Ovary (tissue), 9 donors: ENCODE results near the gene MCCC1. TPM values are rescaled to one million over a fixed set of nuclear protein-coding genes. Genes with fewer than 3 reads are reported as not detected.

ENCODE experiments used
- DNase-seq, 5 donors: peaks; one replicate each; pipeline ENCODE4 v3.0.0-alpha.2; 2019 to 2020
- H3K27ac ChIP-seq, 2 donors: fragments of 200-600 bp; one replicate each; pipeline versions ENCODE4 v1.5.1 to v1.8.0; 2019 to 2022
- H3K27me3 ChIP-seq: fragments of 200-600 bp; one replicate; pipeline ENCODE4 v1.8.0; 2022
- H3K36me3 ChIP-seq: fragments of 200-600 bp; sonication (generic); one replicate; pipeline ENCODE4 v1.5.1; 2019
- H3K4me1 ChIP-seq: one replicate; pipeline ENCODE4 v1.8.1; 2013; ENCODE audit warnings: mild to moderate bottlenecking, moderate library complexity; ENCODE audit not compliant: insufficient read depth
- H3K4me3 ChIP-seq: fragments of 200-600 bp; sonication (generic); one replicate; pipeline ENCODE4 v1.5.1; 2017
- H3K9me3 ChIP-seq, 2 donors: fragments of 200-600 bp in 1 of 2; sonication (generic) in 1 of 2; one replicate each; pipeline versions ENCODE4 v1.5.1 to v1.8.1; 2013 to 2019; ENCODE audit warnings: mild to moderate bottlenecking in 1 of 2, moderate library complexity in 1 of 2
- EP300 ChIP-seq: sonication (generic); formaldehyde crosslinking; IDR thresholded peaks from one replicate; pipeline ENCODE4 v1.6.1; 2017; ENCODE audit warnings: antibody characterized with exemption
- POLR2A ChIP-seq: fragments of 450-650 bp; IDR thresholded peaks from one replicate; pipeline ENCODE4 v1.6.1; 2017; ENCODE audit warnings: antibody characterized with exemption, mild to moderate bottlenecking, moderate library complexity
- WGBS, 3 donors: extraction: QIAGEN DNeasy Blood & Tissue Kit in 1 of 3; methylation state at CpG; one replicate each; pipeline versions ENCODE4 v1.1.5 to v1.1.7; 2013 to 2017; 5-methylcytosine and 5-hydroxymethylcytosine counted together
- intact Hi-C, 4 donors: fragments of 100-400 bp; cut with DNase I; formaldehyde crosslinking; loops; one replicate each; pipeline versions ENCODE4 v1.11.0 to v1.15.1; 2022 to 2023
- polyA plus RNA-seq, 2 donors: library from polyadenylated mRNA; stranded (reverse); fragments of 200-250 nt in 1 of 2; fragments of 350-450 nt in 1 of 2; fragmentation: Illumina TruSeq in 1 of 2; extraction: RNeasy Lipid Tissue Mini Kit (QIAGEN cat#74804) in 1 of 2; gene quantifications; one replicate each; pipeline ENCODE4 v1.2.3, GENCODE V29; 2013 to 2014
- total RNA-seq, 7 donors: library from RNA; depleted of rRNA in 2 of 7; stranded (reverse); fragments of >200 nt in 2 of 7; fragmentation: NEBNext Ultra II Directional in 3 of 7; extraction: Animal tissue kit (Norgen Biotek cat#: 25700) in 3 of 7; gene quantifications; one replicate each; pipeline versions ENCODE4 v1.1.0 to v1.2.4, GENCODE V29; 2016 to 2023
- TF ChIP-seq, protein P1 (sequence below), 3 donors: fragments of 450-650 bp in 2 of 3; fragments of 200-600 bp in 1 of 3; IDR thresholded peaks; one replicate each; pipeline versions ENCODE4 v1.5.1 to v1.8.0; 2016 to 2022; ENCODE audit warnings: antibody characterized with exemption in 3 of 3, mild to moderate bottlenecking in 1 of 3
- donor health status: DM: no; HTN: no; CAD: no; lungs with moderate emphysema.
- donor health status: DM: no; HTN: no; CAD: no.
- donor health status: Bipolar disorder and iron deficiency.
- donor health status: DM: yes; HTN: yes; CAD: no.
- donor health status: DM: no; HTN: no; CAD: no.
- donor health status: DM: yes; HTN: yes; CAD: no.

MCCC1 gene
- total and polyA plus RNA-seq, 9 donors, result 21.7 to 32.8 (median 28.5) TPM

GRCh38 chr3:182969277-182969676 lies 130.0 kb downstream of the MCCC1 start:
- H3K9me3 ChIP-seq, result no peaks in the 10 kb centered on the region

DNA sequence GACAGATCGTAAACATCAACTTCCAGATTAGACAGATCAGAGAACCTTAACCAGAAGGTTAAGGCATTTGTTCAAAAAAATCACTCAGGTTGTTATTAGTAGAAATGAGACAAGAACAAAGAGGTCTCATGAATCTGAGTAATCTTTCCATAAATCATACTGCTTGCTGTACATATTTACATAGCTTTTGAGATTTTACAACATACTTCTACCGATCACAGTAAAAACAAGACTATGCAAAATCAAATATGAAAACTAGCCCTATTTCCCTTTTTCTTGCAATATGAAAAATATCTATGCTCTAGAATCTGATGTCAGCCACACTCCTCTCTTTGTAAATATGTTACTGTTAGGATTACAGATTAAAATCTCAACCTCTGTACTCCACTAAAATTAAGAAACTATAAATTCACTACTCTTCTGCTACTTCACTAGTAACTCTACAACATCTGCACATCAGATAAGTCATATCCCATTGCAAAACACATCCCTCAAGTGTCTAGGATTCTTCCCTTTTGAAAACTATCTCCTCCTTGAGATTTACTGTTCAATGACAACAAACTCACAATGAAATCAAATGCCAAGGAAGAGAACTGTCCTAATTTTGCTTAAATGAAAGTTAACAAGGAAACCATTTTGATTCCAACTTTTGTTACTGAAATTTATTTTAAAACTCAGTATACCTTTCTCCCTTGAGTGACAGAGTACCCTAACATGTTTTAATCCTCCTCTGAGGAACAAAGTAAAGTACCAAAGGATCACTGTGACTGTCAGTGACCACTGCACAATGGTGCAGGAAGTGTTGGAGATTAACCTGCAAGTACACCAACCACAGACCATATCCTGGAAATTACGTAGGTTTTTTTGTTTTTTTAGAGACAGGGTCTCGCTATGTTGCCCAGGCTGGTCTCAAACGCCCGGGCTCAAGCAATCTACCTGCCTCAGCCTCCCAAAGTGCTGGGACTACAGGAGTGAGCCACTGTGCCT lies 131.8 kb downstream of the MCCC1 start:
- Histone ChIP-seq H3K36me3 (no peaks in the 10 kb centered on the region), H3K4me1 (peaks cover 2% of the 10 kb centered on the region), H3K27me3 (no peaks in the 10 kb centered on the region), H3K4me3 (no peak overlapping the region), H3K27ac (no peak overlapping the region), H3K9me3 (no peaks in the 10 kb centered on the region)
- intact Hi-C loops, result no loop called here
- TF ChIP-seq EP300, result no peak
- DNase-seq, result no peak
- 83 to 84% (median 83%) methylated on average over 6 of the region's 6 CpGs for WGBS, 3 donors

More at GRCh38 chr3:182969277-182969676, 130.0 kb downstream of the MCCC1 start:
- H3K4me1 ChIP-seq, result peaks cover 2% of the 10 kb centered on the region
- intact Hi-C loops, result no loop called here
- no peaks in the 10 kb centered on the region for H3K36me3 ChIP-seq
- no peak overlapping the region for H3K27ac ChIP-seq
- TF ChIP-seq POLR2A (no peak), EP300 (no peak)
- TF ChIP-seq, protein P1, sequence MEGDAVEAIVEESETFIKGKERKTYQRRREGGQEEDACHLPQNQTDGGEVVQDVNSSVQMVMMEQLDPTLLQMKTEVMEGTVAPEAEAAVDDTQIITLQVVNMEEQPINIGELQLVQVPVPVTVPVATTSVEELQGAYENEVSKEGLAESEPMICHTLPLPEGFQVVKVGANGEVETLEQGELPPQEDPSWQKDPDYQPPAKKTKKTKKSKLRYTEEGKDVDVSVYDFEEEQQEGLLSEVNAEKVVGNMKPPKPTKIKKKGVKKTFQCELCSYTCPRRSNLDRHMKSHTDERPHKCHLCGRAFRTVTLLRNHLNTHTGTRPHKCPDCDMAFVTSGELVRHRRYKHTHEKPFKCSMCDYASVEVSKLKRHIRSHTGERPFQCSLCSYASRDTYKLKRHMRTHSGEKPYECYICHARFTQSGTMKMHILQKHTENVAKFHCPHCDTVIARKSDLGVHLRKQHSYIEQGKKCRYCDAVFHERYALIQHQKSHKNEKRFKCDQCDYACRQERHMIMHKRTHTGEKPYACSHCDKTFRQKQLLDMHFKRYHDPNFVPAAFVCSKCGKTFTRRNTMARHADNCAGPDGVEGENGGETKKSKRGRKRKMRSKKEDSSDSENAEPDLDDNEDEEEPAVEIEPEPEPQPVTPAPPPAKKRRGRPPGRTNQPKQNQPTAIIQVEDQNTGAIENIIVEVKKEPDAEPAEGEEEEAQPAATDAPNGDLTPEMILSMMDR (IDR thresholded peaks at IDR 0.05), result no peak
- DNase-seq, result no peak
- no peak overlapping the region for H3K4me3 ChIP-seq
- H3K27me3 ChIP-seq, result no peaks in the 10 kb centered on the region

DNA sequence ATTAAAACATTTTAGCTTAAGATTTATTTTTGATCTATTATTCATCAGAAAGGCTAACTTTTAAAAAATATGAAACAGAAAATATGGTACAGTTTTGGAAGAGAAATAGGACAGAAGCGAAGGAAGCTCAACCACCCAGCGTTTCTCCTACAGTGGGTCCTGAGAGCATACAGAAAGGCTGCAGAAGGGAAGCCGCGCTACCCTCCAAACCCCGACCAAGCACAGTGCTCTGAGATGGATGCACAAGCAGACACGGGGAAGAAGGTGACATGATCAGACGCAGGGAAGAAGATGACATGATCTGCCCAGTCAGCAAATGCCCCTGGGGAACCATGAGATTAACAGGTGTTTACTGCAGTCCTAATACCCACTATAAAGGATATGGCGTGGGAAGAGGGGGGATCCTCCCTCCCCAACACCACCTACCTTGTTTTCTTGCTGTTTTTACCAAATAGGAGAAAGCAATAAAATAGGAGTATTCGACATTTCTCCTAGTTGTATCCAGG lies 133.4 kb downstream of the MCCC1 start:
- peaks cover 4% of the 10 kb centered on the region for H3K4me1 ChIP-seq
- H3K9me3 ChIP-seq, result no peaks in the 10 kb centered on the region
- H3K4me3 ChIP-seq, result no peak overlapping the region
- TF ChIP-seq, protein P1 (IDR thresholded peaks at IDR 0.05), result no peak
- TF ChIP-seq EP300 (no peak), POLR2A (no peak)
- no peak for DNase-seq
- no peaks in the 10 kb centered on the region for H3K27me3 ChIP-seq
- 85 to 90% (median 87%) methylated on average over 9 of the region's 9 CpGs for WGBS, 3 donors
- intact Hi-C loops, result no loop called here
- no peak overlapping the region for H3K27ac ChIP-seq
- H3K36me3 ChIP-seq, result no peaks in the 10 kb centered on the region

Other genes with a start within 250 kb of the MCCC1 start
- 10 to 100 TPM; 14.6 to 42.7 (median 40.6) TPM for gene DCUN1D1, start 119.0 kb downstream of the MCCC1 start, total RNA-seq
- gene DCUN1D1, start 119.0 kb downstream of the MCCC1 start, polyA plus RNA-seq, result 10 to 100 TPM in 1 of 2 donors, 1 to 10 TPM in 1; 7.7 to 17.2 TPM
- under 1 TPM in 5 of 7 donors, not detected in 2; 0.07 to 0.34 (median 0.26) TPM for gene LAMP3, start 63.2 kb upstream of the MCCC1 start, total RNA-seq
- gene LAMP3, start 63.2 kb upstream of the MCCC1 start, polyA plus RNA-seq, result 1 to 10 TPM in 1 of 2 donors, under 1 TPM in 1; 0.08 to 1.2 TPM
- 10 to 100 TPM in 1 of 7 donors, 1 to 10 TPM in 6; 6.0 to 12.9 (median 7.6) TPM for gene B3GNT5, start 153.8 kb upstream of the MCCC1 start, total RNA-seq
- gene B3GNT5, start 153.8 kb upstream of the MCCC1 start, polyA plus RNA-seq, result 1 to 10 TPM; 4.1 to 4.8 TPM